ENCODE measurements around the gene TCTN1.
"Not testable (repeated sequence)": the region's sequence is repeated elsewhere in the genome, so short reads cannot be mapped to it uniquely, and the experiment has no call there.

The TCTN1 gene

GRCh38 chr12:110585231-110585799 lies 28.6 kb upstream of the TCTN1 start:
- in situ Hi-C loops (cut with MboI; ENCODE audit: low sequenced_read_pairs) = no loop called here

- in situ Hi-C loops (cut with MboI; ENCODE audit: low sequenced_read_pairs) = not testable (repeated sequence)
These were observed 26.8 kb upstream of the TCTN1 start for GRCh38 chr12:110587102-110587501.

- in situ Hi-C loops (cut with MboI; ENCODE audit: low sequenced_read_pairs) = no loop called here
These were observed 23.9 kb upstream of the TCTN1 start for GRCh38 chr12:110590059-110590458.

GRCh38 chr12:110590806-110591326 lies 23.1 kb upstream of the TCTN1 start:
- in situ Hi-C loops (cut with MboI; ENCODE audit: low sequenced_read_pairs) = no loop called here

GRCh38 chr12:110591451-110592051 lies 22.4 kb upstream of the TCTN1 start:
- in situ Hi-C loops (cut with MboI; ENCODE audit: low sequenced_read_pairs) = no loop called here

GRCh38 chr12:110592078-110592477 lies 21.9 kb upstream of the TCTN1 start:
- in situ Hi-C loops (cut with MboI; ENCODE audit: low sequenced_read_pairs) = no loop called here

- in situ Hi-C loops (cut with MboI; ENCODE audit: low sequenced_read_pairs) = not testable (repeated sequence)
These were observed 21.0 kb upstream of the TCTN1 start for GRCh38 chr12:110592919-110593318.

- in situ Hi-C loops (cut with MboI; ENCODE audit: low sequenced_read_pairs) = no loop called here
These were observed 16.0 kb upstream of the TCTN1 start for GRCh38 chr12:110597885-110598284.

GRCh38 chr12:110599334-110599733 lies 14.6 kb upstream of the TCTN1 start:
- in situ Hi-C loops (cut with MboI; ENCODE audit: low sequenced_read_pairs) = no loop called here

- in situ Hi-C loops (cut with MboI; ENCODE audit: low sequenced_read_pairs) = loop anchor here (10.0 kb wide), 1 partner anchor 225 kb away; no protein-coding TSS in a partner anchor
These were observed 13.7 kb upstream of the TCTN1 start for GRCh38 chr12:110600254-110600653.

GRCh38 chr12:110602085-110602814 lies 11.7 kb upstream of the TCTN1 start:
- in situ Hi-C loops (cut with MboI; ENCODE audit: low sequenced_read_pairs) = loop anchor here (10.0 kb wide), 1 partner anchor 223 kb away; no protein-coding TSS in a partner anchor

- in situ Hi-C loops (cut with MboI; ENCODE audit: low sequenced_read_pairs) = loop anchor here (10.0 kb wide), 1 partner anchor 219 kb away; no protein-coding TSS in a partner anchor
These were observed 7.7 kb upstream of the TCTN1 start for GRCh38 chr12:110606253-110606611.

- in situ Hi-C loops (cut with MboI; ENCODE audit: low sequenced_read_pairs) = no loop called here
These were observed 708 bp upstream of the TCTN1 start for GRCh38 chr12:110613071-110613770.

GRCh38 chr12:110615171-110615570 lies 1.2 kb downstream of the TCTN1 start:
- in situ Hi-C loops (cut with MboI; ENCODE audit: low sequenced_read_pairs) = no loop called here

GRCh38 chr12:110616471-110617115 lies 2.7 kb downstream of the TCTN1 start:
- in situ Hi-C loops (cut with MboI; ENCODE audit: low sequenced_read_pairs) = no loop called here

GRCh38 chr12:110619534-110619953 lies 5.6 kb downstream of the TCTN1 start:
- in situ Hi-C loops (cut with MboI; ENCODE audit: low sequenced_read_pairs) = no loop called here

GRCh38 chr12:110622582-110622981 lies 8.7 kb downstream of the TCTN1 start:
- in situ Hi-C loops (cut with MboI; ENCODE audit: low sequenced_read_pairs) = no loop called here

- in situ Hi-C loops (cut with MboI; ENCODE audit: low sequenced_read_pairs) = no loop called here
These were observed 13.7 kb downstream of the TCTN1 start for GRCh38 chr12:110627500-110628195.

GRCh38 chr12:110635055-110635454 lies 21.1 kb downstream of the TCTN1 start:
- in situ Hi-C loops (cut with MboI; ENCODE audit: low sequenced_read_pairs) = no loop called here

GRCh38 chr12:110636516-110636915 lies 22.6 kb downstream of the TCTN1 start:
- in situ Hi-C loops (cut with MboI; ENCODE audit: low sequenced_read_pairs) = no loop called here
